ENCODE data around the gene MRPL10. TPM values are rescaled to one million over a fixed set of nuclear protein-coding genes. Genes with fewer than 3 reads are reported as not detected.

MRPL10 gene
- total and polyA plus RNA-seq, 2 experiments from 2014 or later = 50.2 to 74.7 TPM

DNA sequence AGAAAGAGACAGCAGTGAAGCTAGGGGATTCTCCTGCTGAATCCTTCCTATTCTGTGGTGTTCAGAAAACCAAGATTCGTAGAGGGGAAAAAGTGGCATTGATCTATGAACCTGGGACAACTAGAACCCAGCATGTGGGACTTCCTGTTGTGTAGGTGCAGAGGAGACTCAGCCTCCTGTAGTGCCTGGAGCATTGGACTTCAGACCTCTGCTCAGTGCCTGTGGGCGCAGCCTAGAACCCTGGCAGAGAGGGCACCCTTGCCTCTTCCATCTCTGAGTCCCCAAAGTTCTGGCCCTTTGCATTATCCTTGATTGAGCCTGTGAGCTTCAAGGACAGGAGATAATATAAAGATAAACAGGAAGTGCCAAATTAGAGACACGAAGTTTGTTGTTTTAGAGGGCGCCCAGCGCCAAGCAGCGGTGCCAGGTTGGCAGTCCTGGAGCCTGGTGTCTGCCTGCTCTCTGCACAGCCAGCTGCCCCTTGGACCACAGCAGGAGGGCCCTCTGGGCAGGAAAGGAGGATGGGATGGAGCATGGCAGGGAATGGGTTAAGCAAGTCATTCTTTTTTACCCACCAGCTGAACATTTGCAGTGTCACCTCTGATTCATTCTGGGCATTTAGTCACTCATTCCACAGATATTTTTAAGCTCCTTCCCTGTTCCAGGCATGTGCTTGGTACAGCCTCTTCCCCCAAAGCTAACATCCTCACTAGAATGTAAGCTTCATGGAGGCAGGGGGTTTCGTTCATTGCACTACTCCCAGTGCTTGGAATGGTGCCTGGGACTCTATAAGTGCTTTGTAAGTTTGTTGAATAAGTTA is 31.5 kb upstream of the MRPL10 start:
- peaks cover 11% of the 10 kb centered on the region for H3K4me1 Mint-ChIP-seq
- no peaks in the 10 kb centered on the region for H3K9me3 Mint-ChIP-seq
- peaks cover 23% of the 10 kb centered on the region for H3K27me3 Mint-ChIP-seq (ENCODE audit: insufficient read depth, low read depth, poor library complexity)
- H3F3A ChIP-seq (replicated peaks; ENCODE audit: low read depth) = no peaks in the 10 kb centered on the region
- H3K4me1 ChIP-seq (ENCODE audit: insufficient read depth) = peaks cover 6% of the 10 kb centered on the region; the same call in 1 of the 2 replicates
- ATAC-seq (no peak), DNase-seq (ENCODE audit: low spot score) (no peak)
- no peak overlapping the region for H3K4me2 ChIP-seq
- H3K9me2 ChIP-seq (ENCODE audit: insufficient read depth) = peaks cover 4% of the 10 kb centered on the region; the same call in 1 of the 2 replicates
- 0 out of 2 replicates have a peak overlapping the region, but pooled peaks have one; percentile 18 for H2AFZ ChIP-seq
- no peaks in the 10 kb centered on the region for H3K79me2 ChIP-seq (replicated peaks; ENCODE audit: insufficient read depth)
- no peaks in the 10 kb centered on the region for H3K36me3 Mint-ChIP-seq (ENCODE audit: low read depth)
- no peak for TF ChIP-seq NANOG (IDR thresholded peaks at IDR 0.05; ENCODE audit: borderline replicate concordance)
- TF ChIP-seq, protein P1, sequence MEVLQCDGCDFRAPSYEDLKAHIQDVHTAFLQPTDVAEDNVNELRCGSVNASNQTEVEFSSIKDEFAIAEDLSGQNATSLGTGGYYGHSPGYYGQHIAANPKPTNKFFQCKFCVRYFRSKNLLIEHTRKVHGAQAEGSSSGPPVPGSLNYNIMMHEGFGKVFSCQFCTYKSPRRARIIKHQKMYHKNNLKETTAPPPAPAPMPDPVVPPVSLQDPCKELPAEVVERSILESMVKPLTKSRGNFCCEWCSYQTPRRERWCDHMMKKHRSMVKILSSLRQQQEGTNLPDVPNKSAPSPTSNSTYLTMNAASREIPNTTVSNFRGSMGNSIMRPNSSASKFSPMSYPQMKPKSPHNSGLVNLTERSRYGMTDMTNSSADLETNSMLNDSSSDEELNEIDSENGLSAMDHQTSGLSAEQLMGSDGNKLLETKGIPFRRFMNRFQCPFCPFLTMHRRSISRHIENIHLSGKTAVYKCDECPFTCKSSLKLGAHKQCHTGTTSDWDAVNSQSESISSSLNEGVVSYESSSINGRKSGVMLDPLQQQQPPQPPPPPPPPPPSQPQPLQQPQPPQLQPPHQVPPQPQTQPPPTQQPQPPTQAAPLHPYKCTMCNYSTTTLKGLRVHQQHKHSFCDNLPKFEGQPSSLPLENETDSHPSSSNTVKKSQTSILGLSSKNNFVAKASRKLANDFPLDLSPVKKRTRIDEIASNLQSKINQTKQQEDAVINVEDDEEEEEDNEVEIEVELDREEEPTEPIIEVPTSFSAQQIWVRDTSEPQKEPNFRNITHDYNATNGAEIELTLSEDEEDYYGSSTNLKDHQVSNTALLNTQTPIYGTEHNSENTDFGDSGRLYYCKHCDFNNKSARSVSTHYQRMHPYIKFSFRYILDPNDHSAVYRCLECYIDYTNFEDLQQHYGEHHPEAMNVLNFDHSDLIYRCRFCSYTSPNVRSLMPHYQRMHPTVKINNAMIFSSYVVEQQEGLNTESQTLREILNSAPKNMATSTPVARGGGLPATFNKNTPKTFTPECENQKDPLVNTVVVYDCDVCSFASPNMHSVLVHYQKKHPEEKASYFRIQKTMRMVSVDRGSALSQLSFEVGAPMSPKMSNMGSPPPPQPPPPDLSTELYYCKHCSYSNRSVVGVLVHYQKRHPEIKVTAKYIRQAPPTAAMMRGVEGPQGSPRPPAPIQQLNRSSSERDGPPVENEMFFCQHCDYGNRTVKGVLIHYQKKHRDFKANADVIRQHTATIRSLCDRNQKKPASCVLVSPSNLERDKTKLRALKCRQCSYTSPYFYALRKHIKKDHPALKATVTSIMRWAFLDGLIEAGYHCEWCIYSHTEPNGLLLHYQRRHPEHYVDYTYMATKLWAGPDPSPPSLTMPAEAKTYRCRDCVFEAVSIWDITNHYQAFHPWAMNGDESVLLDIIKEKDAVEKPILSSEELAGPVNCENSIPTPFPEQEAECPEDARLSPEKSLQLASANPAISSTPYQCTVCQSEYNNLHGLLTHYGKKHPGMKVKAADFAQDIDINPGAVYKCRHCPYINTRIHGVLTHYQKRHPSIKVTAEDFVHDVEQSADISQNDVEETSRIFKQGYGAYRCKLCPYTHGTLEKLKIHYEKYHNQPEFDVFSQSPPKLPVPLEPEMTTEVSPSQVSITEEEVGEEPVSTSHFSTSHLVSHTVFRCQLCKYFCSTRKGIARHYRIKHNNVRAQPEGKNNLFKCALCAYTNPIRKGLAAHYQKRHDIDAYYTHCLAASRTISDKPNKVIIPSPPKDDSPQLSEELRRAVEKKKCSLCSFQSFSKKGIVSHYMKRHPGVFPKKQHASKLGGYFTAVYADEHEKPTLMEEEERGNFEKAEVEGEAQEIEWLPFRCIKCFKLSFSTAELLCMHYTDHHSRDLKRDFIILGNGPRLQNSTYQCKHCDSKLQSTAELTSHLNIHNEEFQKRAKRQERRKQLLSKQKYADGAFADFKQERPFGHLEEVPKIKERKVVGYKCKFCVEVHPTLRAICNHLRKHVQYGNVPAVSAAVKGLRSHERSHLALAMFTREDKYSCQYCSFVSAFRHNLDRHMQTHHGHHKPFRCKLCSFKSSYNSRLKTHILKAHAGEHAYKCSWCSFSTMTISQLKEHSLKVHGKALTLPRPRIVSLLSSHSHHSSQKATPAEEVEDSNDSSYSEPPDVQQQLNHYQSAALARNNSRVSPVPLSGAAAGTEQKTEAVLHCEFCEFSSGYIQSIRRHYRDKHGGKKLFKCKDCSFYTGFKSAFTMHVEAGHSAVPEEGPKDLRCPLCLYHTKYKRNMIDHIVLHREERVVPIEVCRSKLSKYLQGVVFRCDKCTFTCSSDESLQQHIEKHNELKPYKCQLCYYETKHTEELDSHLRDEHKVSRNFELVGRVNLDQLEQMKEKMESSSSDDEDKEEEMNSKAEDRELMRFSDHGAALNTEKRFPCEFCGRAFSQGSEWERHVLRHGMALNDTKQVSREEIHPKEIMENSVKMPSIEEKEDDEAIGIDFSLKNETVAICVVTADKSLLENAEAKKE (CRISPR knock-in tag; IDR thresholded peaks at IDR 0.05) = no peak
- TF ChIP-seq, protein P2, sequence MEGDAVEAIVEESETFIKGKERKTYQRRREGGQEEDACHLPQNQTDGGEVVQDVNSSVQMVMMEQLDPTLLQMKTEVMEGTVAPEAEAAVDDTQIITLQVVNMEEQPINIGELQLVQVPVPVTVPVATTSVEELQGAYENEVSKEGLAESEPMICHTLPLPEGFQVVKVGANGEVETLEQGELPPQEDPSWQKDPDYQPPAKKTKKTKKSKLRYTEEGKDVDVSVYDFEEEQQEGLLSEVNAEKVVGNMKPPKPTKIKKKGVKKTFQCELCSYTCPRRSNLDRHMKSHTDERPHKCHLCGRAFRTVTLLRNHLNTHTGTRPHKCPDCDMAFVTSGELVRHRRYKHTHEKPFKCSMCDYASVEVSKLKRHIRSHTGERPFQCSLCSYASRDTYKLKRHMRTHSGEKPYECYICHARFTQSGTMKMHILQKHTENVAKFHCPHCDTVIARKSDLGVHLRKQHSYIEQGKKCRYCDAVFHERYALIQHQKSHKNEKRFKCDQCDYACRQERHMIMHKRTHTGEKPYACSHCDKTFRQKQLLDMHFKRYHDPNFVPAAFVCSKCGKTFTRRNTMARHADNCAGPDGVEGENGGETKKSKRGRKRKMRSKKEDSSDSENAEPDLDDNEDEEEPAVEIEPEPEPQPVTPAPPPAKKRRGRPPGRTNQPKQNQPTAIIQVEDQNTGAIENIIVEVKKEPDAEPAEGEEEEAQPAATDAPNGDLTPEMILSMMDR (conservative IDR thresholded peaks at IDR 0.05; ENCODE audit: low read depth in 2 of 2) = no peak
- no peak for TF ChIP-seq ZNF114 (CRISPR knock-in tag; IDR thresholded peaks at IDR 0.05)
- TF ChIP-seq POLR2AphosphoS5 (IDR thresholded peaks at IDR 0.05; ENCODE audit: low read depth) = no peak
- TF ChIP-seq, protein P3, sequence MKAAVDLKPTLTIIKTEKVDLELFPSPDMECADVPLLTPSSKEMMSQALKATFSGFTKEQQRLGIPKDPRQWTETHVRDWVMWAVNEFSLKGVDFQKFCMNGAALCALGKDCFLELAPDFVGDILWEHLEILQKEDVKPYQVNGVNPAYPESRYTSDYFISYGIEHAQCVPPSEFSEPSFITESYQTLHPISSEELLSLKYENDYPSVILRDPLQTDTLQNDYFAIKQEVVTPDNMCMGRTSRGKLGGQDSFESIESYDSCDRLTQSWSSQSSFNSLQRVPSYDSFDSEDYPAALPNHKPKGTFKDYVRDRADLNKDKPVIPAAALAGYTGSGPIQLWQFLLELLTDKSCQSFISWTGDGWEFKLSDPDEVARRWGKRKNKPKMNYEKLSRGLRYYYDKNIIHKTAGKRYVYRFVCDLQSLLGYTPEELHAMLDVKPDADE (IDR thresholded peaks at IDR 0.05) = no peak
- no peak for TF ChIP-seq EZH2phosphoT487 (IDR thresholded peaks at IDR 0.05; ENCODE audit: unreplicated experiment)
- TF ChIP-seq STAT1 (IDR thresholded peaks at IDR 0.05; ENCODE audit: unreplicated experiment) = no peak
- no peak for TF ChIP-seq EZH2 (IDR thresholded peaks at IDR 0.05; ENCODE audit: low read depth, unreplicated experiment)
- TF ChIP-seq ZNF331 (CRISPR knock-in tag; IDR thresholded peaks at IDR 0.05; ENCODE audit: low read depth) = no peak
- no peak for TF ChIP-seq CREB1 (CRISPR knock-in tag; IDR thresholded peaks at IDR 0.05; ENCODE audit: low read depth)
- TF ChIP-seq JUNB (IDR thresholded peaks at IDR 0.05; ENCODE audit: unreplicated experiment) = no peak
- TF ChIP-seq, protein P4, sequence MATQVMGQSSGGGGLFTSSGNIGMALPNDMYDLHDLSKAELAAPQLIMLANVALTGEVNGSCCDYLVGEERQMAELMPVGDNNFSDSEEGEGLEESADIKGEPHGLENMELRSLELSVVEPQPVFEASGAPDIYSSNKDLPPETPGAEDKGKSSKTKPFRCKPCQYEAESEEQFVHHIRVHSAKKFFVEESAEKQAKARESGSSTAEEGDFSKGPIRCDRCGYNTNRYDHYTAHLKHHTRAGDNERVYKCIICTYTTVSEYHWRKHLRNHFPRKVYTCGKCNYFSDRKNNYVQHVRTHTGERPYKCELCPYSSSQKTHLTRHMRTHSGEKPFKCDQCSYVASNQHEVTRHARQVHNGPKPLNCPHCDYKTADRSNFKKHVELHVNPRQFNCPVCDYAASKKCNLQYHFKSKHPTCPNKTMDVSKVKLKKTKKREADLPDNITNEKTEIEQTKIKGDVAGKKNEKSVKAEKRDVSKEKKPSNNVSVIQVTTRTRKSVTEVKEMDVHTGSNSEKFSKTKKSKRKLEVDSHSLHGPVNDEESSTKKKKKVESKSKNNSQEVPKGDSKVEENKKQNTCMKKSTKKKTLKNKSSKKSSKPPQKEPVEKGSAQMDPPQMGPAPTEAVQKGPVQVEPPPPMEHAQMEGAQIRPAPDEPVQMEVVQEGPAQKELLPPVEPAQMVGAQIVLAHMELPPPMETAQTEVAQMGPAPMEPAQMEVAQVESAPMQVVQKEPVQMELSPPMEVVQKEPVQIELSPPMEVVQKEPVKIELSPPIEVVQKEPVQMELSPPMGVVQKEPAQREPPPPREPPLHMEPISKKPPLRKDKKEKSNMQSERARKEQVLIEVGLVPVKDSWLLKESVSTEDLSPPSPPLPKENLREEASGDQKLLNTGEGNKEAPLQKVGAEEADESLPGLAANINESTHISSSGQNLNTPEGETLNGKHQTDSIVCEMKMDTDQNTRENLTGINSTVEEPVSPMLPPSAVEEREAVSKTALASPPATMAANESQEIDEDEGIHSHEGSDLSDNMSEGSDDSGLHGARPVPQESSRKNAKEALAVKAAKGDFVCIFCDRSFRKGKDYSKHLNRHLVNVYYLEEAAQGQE (IDR thresholded peaks at IDR 0.05; ENCODE audit: unreplicated experiment) = no peak
- H3K4me3 ChIP-seq = no peak overlapping the region
- H3K27ac Mint-ChIP-seq = no peak overlapping the region
- no peak overlapping the region; the same call in 2 of the 3 replicates for H3K4me3 Mint-ChIP-seq
- H4K20me1 ChIP-seq (replicated peaks; ENCODE audit: insufficient read depth) = no peaks in the 10 kb centered on the region
- H3K27ac ChIP-seq (ENCODE audit: low read depth) = no peak overlapping the region
- H3K27me3 ChIP-seq (ENCODE audit: insufficient read depth) = peaks cover 20% of the 10 kb centered on the region
- no peaks in the 10 kb centered on the region for H3K36me3 ChIP-seq (ENCODE audit: insufficient read depth)

All from GM23338 (cell line).